K562 (cell line): Measurements from ENCODE around the gene MTA1. TPM values are rescaled to one million over a fixed set of nuclear protein-coding genes. Genes with fewer than 3 reads are reported as not detected.

Experiments used
- GABPB1 ChIP-seq: sonication (generic); formaldehyde crosslinking; IDR thresholded peaks from 2 replicates; pipeline ENCODE4 v1.8.0; 2022; ENCODE audit warnings: mild to moderate bottlenecking, missing genetic modification reagents
- NFIC ChIP-seq: fragments of 450-650 bp; IDR thresholded peaks from 2 replicates; pipeline ENCODE4 v1.6.1; 2017; ENCODE audit warnings: mild to moderate bottlenecking, inconsistent platforms
- RFX1 ChIP-seq: fragments of 450-650 bp; IDR thresholded peaks from 2 replicates; pipeline ENCODE4 v1.6.1; 2016; ENCODE audit warnings: mild to moderate bottlenecking, moderate library complexity
- SRSF3 ChIP-seq: fragments of 200-400 bp; formaldehyde crosslinking; IDR thresholded peaks from 2 replicates; pipeline ENCODE4 v1.6.1; 2016; ENCODE audit warnings: mild to moderate bottlenecking, low read length, moderate library complexity; ENCODE audit not compliant: insufficient read depth
- ZNF274 ChIP-seq: IDR thresholded peaks from 2 replicates; pipeline ENCODE4 v1.6.1; 2011; ENCODE audit warnings: low read depth, mild to moderate bottlenecking, low read length, moderate library complexity, borderline replicate concordance
- polyA plus RNA-seq, 8 experiments: library from polyadenylated mRNA; depleted of rRNA in 4 of 8; stranded (reverse) in 5 of 8; unstranded in 3 of 8; fragments of >200 nt; fragmentation: Nextera tagmentation in 2 of 8; fragmentation: Illumina TruSeq in 1 of 8; extraction: Ambion mirVana in 2 of 8; extraction: Trizol in 1 of 8; gene quantifications; 2 replicates each; pipeline versions ENCODE4 v1.2.1 to v1.2.3, GENCODE V29; 2011 to 2014; ENCODE audit warnings: inconsistent platforms in 1 of 8, missing spikeins in 1 of 8
- total RNA-seq, 7 experiments: library from RNA; depleted of rRNA in 6 of 7; stranded (reverse); fragments of >200 nt in 6 of 7; fragmentation: Illumina TruSeq in 2 of 7; extraction: Trizol in 2 of 7; gene quantifications; 2 replicates each; pipeline versions ENCODE4 v1.2.1 to v1.2.3, GENCODE V29; 2011 to 2021; ENCODE audit warnings: low replicate concordance in 1 of 7
- TF ChIP-seq, protein P1 (sequence below): fragments of 450-650 bp; IDR thresholded peaks from 2 replicates; pipeline ENCODE4 v1.7.1; 2018; ENCODE audit warnings: mild to moderate bottlenecking, low read depth; ENCODE audit not compliant: partially characterized antibody
- TF ChIP-seq, protein P2 (sequence below): fragments of 450-650 bp; IDR thresholded peaks from 2 replicates; pipeline ENCODE4 v1.6.1; 2016
- TF ChIP-seq, protein P3 (sequence below): fragments of 450-650 bp; conservative IDR thresholded peaks from 2 replicates; pipeline ENCODE4 v1.6.1; 2016; ENCODE audit warnings: missing genetic modification characterization, low read depth, mild to moderate bottlenecking, control low read depth, missing compliant biosample characterization
- TF ChIP-seq, protein P4 (sequence below): fragments of 250-450 bp; sonication (Bioruptor Pico); IDR thresholded peaks from 2 replicates; pipeline ENCODE4 v1.8.0; 2022; ENCODE audit warnings: inconsistent platforms
- TF ChIP-seq, protein P5 (sequence below): sonication (generic); formaldehyde crosslinking; IDR thresholded peaks from 2 replicates; pipeline ENCODE4 v1.8.0; 2022; ENCODE audit warnings: missing genetic modification reagents, mild to moderate bottlenecking, moderate library complexity, borderline replicate concordance

The MTA1 gene
- total and polyA plus RNA-seq, 9 of the 15 experiments (the other 6 are each of a cell fraction or from before 2014, with no cell fraction given): 0.13 to 118 (median 32.3) TPM

DNA sequence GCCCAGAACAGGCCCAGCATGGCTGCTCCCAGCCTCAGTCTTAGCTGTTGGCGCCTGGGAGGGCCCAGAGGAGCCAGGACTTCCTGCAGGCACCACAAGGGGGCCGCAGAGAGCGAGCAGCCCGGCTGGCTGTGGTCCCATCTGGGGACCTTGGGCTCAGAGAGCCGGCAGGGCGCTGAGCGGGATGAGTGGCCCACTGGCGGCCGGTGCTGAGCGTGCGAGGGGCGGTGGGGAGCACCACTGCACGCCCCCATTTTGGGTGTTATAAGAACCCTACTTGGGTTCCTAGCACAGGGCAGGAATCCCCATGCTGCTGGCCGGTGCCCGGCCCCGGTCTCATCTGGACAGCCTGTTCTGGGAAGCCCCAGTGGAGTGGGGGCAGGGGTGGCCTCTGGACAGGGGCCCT is 29.1 kb downstream of the MTA1 start (continued):
- TF ChIP-seq, protein P1, sequence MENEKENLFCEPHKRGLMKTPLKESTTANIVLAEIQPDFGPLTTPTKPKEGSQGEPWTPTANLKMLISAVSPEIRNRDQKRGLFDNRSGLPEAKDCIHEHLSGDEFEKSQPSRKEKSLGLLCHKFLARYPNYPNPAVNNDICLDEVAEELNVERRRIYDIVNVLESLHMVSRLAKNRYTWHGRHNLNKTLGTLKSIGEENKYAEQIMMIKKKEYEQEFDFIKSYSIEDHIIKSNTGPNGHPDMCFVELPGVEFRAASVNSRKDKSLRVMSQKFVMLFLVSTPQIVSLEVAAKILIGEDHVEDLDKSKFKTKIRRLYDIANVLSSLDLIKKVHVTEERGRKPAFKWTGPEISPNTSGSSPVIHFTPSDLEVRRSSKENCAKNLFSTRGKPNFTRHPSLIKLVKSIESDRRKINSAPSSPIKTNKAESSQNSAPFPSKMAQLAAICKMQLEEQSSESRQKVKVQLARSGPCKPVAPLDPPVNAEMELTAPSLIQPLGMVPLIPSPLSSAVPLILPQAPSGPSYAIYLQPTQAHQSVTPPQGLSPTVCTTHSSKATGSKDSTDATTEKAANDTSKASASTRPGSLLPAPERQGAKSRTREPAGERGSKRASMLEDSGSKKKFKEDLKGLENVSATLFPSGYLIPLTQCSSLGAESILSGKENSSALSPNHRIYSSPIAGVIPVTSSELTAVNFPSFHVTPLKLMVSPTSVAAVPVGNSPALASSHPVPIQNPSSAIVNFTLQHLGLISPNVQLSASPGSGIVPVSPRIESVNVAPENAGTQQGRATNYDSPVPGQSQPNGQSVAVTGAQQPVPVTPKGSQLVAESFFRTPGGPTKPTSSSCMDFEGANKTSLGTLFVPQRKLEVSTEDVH: no peak
- TF ChIP-seq, protein P2, sequence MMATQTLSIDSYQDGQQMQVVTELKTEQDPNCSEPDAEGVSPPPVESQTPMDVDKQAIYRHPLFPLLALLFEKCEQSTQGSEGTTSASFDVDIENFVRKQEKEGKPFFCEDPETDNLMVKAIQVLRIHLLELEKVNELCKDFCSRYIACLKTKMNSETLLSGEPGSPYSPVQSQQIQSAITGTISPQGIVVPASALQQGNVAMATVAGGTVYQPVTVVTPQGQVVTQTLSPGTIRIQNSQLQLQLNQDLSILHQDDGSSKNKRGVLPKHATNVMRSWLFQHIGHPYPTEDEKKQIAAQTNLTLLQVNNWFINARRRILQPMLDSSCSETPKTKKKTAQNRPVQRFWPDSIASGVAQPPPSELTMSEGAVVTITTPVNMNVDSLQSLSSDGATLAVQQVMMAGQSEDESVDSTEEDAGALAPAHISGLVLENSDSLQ: no peak
- TF ChIP-seq RFX1: no peak
- TF ChIP-seq, protein P3, sequence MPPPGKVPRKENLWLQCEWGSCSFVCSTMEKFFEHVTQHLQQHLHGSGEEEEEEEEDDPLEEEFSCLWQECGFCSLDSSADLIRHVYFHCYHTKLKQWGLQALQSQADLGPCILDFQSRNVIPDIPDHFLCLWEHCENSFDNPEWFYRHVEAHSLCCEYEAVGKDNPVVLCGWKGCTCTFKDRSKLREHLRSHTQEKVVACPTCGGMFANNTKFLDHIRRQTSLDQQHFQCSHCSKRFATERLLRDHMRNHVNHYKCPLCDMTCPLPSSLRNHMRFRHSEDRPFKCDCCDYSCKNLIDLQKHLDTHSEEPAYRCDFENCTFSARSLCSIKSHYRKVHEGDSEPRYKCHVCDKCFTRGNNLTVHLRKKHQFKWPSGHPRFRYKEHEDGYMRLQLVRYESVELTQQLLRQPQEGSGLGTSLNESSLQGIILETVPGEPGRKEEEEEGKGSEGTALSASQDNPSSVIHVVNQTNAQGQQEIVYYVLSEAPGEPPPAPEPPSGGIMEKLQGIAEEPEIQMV (tag): no peak
- TF ChIP-seq, protein P4, sequence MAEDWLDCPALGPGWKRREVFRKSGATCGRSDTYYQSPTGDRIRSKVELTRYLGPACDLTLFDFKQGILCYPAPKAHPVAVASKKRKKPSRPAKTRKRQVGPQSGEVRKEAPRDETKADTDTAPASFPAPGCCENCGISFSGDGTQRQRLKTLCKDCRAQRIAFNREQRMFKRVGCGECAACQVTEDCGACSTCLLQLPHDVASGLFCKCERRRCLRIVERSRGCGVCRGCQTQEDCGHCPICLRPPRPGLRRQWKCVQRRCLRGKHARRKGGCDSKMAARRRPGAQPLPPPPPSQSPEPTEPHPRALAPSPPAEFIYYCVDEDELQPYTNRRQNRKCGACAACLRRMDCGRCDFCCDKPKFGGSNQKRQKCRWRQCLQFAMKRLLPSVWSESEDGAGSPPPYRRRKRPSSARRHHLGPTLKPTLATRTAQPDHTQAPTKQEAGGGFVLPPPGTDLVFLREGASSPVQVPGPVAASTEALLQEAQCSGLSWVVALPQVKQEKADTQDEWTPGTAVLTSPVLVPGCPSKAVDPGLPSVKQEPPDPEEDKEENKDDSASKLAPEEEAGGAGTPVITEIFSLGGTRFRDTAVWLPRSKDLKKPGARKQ (CRISPR knock-in tag): no peak
- no peak for TF ChIP-seq ZNF274
- TF ChIP-seq NFIC: peak; percentile 34; the same call in 1 of the 2 replicates
- TF ChIP-seq, protein P5, sequence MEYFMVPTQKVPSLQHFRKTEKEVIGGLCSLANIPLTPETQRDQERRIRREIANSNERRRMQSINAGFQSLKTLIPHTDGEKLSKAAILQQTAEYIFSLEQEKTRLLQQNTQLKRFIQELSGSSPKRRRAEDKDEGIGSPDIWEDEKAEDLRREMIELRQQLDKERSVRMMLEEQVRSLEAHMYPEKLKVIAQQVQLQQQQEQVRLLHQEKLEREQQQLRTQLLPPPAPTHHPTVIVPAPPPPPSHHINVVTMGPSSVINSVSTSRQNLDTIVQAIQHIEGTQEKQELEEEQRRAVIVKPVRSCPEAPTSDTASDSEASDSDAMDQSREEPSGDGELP: no peak
- TF ChIP-seq GABPB1 (CRISPR knock-in tag): no peak
- TF ChIP-seq SRSF3: no peak
